ENCODE measurements around the gene RAD51B. TPM values are rescaled to one million over a fixed set of nuclear protein-coding genes. Genes with fewer than 3 reads are reported as not detected.

RAD51B gene
- total RNA-seq, 4 donors from 2014 or later, result 14.0 to 16.4 (median 14.8) TPM

DNA sequence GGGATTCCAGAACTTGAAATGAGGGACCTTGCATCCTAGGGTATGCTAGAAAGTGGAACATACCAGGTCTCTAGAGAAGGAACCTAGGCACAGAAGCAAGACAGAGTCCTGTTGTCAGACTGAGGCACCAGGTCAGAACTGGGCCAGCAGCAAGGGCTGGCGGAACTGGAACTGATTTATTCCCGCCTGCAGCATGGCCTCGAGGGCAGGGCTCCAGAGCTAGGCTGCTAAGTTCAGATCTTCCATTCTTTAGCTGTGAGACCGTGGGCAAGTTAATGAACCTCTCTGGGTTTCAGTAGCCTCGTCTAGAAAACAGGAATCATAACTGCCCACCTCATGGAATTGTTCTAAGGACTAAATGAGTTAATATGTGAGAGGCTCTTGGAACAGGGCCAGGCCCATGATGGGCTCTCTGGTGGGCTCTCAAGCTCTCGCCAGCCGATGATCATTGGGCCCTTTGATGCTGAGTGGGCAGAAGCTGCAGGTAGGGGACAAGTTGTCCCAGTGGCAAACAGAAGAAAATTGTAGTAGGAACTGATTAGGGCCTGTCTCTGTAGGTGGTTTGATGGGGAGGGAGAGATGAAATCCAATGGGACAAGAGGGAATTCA lies 773.5 kb downstream of the RAD51B start:
- intact Hi-C loops (cut with DNase I), result no loop called here
- DNase-seq, result no peak
- Histone ChIP-seq H3K4me1 (peaks cover 0 to 18% of the 10 kb centered on the region in 2 donors), H3K27me3 (no peaks in the 10 kb centered on the region), H3K9me3 (no peaks in the 10 kb centered on the region), H3K36me3 (no peaks in the 10 kb centered on the region), H3K27ac (no peak overlapping the region), H3K4me3 (replicated peaks in 1 of 3) (no peak overlapping the region)
- 86 to 88% methylated on average over 7 of the region's 7 CpGs for WGBS, 2 donors
- no peak for TF ChIP-seq POLR2A (IDR thresholded peaks at IDR 0.05)
- TF ChIP-seq, protein P1, sequence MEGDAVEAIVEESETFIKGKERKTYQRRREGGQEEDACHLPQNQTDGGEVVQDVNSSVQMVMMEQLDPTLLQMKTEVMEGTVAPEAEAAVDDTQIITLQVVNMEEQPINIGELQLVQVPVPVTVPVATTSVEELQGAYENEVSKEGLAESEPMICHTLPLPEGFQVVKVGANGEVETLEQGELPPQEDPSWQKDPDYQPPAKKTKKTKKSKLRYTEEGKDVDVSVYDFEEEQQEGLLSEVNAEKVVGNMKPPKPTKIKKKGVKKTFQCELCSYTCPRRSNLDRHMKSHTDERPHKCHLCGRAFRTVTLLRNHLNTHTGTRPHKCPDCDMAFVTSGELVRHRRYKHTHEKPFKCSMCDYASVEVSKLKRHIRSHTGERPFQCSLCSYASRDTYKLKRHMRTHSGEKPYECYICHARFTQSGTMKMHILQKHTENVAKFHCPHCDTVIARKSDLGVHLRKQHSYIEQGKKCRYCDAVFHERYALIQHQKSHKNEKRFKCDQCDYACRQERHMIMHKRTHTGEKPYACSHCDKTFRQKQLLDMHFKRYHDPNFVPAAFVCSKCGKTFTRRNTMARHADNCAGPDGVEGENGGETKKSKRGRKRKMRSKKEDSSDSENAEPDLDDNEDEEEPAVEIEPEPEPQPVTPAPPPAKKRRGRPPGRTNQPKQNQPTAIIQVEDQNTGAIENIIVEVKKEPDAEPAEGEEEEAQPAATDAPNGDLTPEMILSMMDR (IDR thresholded peaks at IDR 0.05), result no peak

DNA sequence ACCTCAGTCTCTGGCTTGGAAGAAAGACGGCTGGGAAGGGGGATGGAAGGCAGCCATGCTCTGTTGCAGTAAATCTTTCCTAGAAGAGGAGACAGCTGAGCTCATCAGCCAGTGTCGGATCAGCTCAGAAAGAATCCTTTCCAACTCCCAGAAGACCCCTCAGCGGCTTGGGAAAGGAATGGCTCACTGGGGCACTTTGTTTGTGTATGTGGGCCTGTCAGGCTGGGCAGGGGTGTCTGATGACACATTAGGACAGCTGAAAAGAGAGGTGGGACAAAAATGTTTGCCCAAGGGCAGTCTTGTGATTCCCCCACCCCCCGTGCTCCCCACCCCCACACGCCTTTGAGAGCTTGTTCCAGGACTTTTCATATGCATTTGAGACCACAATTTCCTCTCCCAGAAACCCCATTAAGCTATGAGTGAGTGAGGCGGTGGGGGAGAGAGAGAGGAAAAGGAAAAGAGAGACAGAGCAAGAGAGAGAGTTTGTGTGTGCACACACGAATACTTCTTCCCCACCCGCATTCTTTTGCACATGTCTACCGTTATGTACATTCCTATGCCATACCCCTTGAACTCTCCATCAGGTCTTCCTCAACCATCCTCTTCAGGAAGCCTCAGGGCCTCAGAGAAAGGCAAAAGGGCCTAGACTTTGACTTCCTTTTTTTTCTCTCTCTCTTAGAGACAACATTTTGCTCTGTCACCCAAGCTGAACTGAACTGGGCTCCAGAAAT lies 774.4 kb downstream of the RAD51B start:
- peaks cover 6 to 22% of the 10 kb centered on the region in 2 donors for H3K4me1 ChIP-seq
- no peaks in the 10 kb centered on the region for H3K27me3 ChIP-seq
- no peaks in the 10 kb centered on the region for H3K36me3 ChIP-seq
- DNase-seq, result no peak
- H3K9me3 ChIP-seq, result no peaks in the 10 kb centered on the region
- TF ChIP-seq POLR2A (IDR thresholded peaks at IDR 0.05), result no peak
- TF ChIP-seq, protein P1 (IDR thresholded peaks at IDR 0.05), result no peak
- 70 to 74% methylated on average over 9 of the region's 9 CpGs for WGBS, 2 donors
- H3K4me3 ChIP-seq (replicated peaks in 1 of 3), result no peak overlapping the region
- no peak overlapping the region for H3K27ac ChIP-seq
- intact Hi-C loops (cut with DNase I), result no loop called here

DNA sequence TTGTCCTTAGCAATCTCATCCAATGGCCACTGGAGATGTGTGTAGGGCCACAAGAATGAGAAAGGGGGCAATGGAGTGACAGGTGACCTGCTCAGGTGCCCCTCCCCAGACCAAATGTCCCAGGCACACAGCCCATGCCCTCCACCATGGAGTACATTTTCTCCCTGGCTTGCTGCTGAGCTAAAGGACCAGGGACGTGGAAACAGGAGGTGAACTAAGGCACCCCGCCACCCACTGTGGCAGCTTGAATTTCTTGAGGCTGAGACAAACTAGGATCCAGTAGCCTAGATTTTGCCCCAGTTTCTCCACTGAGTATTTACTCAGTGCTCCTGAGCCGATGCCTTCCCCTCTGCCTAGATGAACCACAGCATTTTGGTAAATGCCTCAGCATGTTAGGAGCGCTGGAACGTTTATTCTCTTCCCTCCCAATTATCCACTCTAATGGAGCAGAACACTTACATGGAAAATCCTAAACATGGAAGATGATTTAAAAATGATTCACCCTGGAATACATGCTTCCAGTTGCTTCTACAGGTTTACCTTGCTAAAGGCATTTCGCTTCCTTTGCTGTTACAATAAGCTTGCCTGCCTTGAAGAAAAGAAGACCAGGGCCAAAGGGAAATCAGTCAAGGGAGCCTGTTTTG lies 775.3 kb downstream of the RAD51B start:
- DNase-seq, result no peak
- Histone ChIP-seq H3K9me3 (no peaks in the 10 kb centered on the region), H3K36me3 (no peaks in the 10 kb centered on the region), H3K4me1 (peaks cover 10 to 23% of the 10 kb centered on the region in 2 donors), H3K27ac (no peak overlapping the region), H3K27me3 (no peaks in the 10 kb centered on the region), H3K4me3 (replicated peaks in 1 of 3) (no peak overlapping the region)
- TF ChIP-seq, protein P1 (IDR thresholded peaks at IDR 0.05), result no peak
- TF ChIP-seq POLR2A (IDR thresholded peaks at IDR 0.05), result no peak
- intact Hi-C loops (cut with DNase I), result no loop called here
- 90 to 91% methylated on average over 6 of the region's 6 CpGs for WGBS, 2 donors

DNA sequence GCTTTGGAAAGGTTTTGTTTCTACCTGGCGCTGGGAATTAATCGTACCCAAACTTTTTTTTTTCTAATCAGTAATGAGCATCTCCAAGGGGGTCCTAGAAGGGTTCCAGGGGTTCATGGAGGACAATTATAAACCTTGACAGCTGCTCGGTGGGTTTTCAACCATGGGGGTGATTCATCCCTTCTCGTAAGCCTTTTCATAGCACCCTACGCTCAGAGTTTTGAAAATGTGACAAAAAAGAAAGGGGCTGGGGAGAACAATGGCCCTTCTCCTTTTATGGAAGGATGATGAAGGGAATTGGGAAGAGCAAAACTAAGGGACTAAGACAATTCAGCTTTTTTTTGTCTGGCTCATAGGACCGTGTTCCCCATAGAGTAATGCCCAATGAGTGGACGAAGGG lies 776.6 kb downstream of the RAD51B start:
- Histone ChIP-seq H3K27ac (no peak overlapping the region), H3K4me3 (replicated peaks in 1 of 3) (no peak overlapping the region), H3K9me3 (no peaks in the 10 kb centered on the region), H3K27me3 (no peaks in the 10 kb centered on the region), H3K36me3 (no peaks in the 10 kb centered on the region), H3K4me1 (peaks cover 10 to 20% of the 10 kb centered on the region in 2 donors)
- TF ChIP-seq, protein P1 (IDR thresholded peaks at IDR 0.05), result no peak
- 88 to 94% methylated on average over 7 of the region's 7 CpGs for WGBS, 2 donors
- intact Hi-C loops (cut with DNase I), result no loop called here
- no peak for DNase-seq

DNA sequence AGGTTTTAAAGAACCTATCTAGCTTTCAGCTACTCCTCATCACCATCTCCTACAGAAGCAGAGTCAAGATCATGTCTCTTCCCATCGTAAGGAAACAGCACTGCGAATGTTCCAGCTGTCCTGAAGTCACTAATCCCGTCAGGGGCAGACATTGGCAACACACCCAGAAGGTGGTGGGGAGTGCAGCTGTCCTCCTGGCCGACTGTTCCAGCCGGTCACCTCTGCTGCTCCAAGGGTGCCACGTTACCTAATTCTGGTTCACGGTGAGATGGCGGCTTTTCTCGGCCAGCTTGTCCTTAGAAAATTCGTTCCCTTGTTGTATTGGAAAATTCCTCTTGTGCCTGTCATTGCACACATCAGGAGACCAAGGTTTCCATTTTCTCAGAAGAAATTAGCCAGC lies 777.1 kb downstream of the RAD51B start:
- H3K27ac ChIP-seq, result no peak overlapping the region
- DNase-seq, result no peak
- no peaks in the 10 kb centered on the region for H3K27me3 ChIP-seq

More for the DNA sequence above, 777.1 kb downstream of the RAD51B start:
- WGBS, 2 donors, result 93 to 95% methylated on average over 10 of the region's 10 CpGs
- H3K4me1 ChIP-seq, result peaks cover 10 to 20% of the 10 kb centered on the region in 2 donors
- no peak overlapping the region for H3K4me3 ChIP-seq (replicated peaks in 1 of 3)
- no peaks in the 10 kb centered on the region for H3K36me3 ChIP-seq
- no peaks in the 10 kb centered on the region for H3K9me3 ChIP-seq
- intact Hi-C loops (cut with DNase I), result no loop called here
- no peak for TF ChIP-seq POLR2A (IDR thresholded peaks at IDR 0.05)
- TF ChIP-seq, protein P1 (IDR thresholded peaks at IDR 0.05), result no peak

Measured in thyroid gland (tissue), 4 donors.